OCI-LY3 (cell line): ENCODE measurements around the gene SIT1.

ENCODE experiments used
- H2AFZ ChIP-seq: fragments of 200-600, 300-600 bp; shearing (Covaris generic); 2 replicates; pipeline ENCODE4 v1.6.0; 2014; ENCODE audit warnings: antibody characterized with exemption, low read depth, low read length
- H3K27ac ChIP-seq: fragments of 200-600, 300-600 bp; sonication (generic); 2 replicates; pipeline ENCODE4 v1.5.1; 2014; ENCODE audit warnings: mild to moderate bottlenecking, low read length, moderate library complexity, mixed read lengths
- H3K27me3 ChIP-seq: fragments of 200-600, 300-600 bp; sonication (generic); 2 replicates; pipeline ENCODE4 v1.6.1; 2014; ENCODE audit warnings: low read depth, low read length, mixed read lengths
- H3K36me3 ChIP-seq: fragments of 200-600, 300-600 bp; sonication (generic); replicated peaks from 2 replicates; pipeline ENCODE3; 2014; ENCODE audit warnings: low read depth, low read length, mixed read lengths
- H3K4me1 ChIP-seq: fragments of 300-600, 200-600 bp; sonication (generic); 2 replicates; pipeline ENCODE4 v1.6.1; 2014; ENCODE audit warnings: low read length, mixed read lengths
- H3K4me2 ChIP-seq: fragments of 200-600, 300-600 bp; sonication (generic); 2 replicates; pipeline ENCODE4 v1.6.1; 2014; ENCODE audit warnings: low read length, mixed read lengths
- H3K4me3 ChIP-seq: fragments of 300-600, 200-600 bp; sonication (generic); 2 replicates; pipeline ENCODE4 v1.5.1; 2014; ENCODE audit warnings: antibody characterized with exemption, mild to moderate bottlenecking, low read length, moderate library complexity
- H3K79me2 ChIP-seq: fragments of 300-600, 200-600 bp; shearing (Covaris generic); 2 replicates; pipeline ENCODE4 v1.6.1; 2014; ENCODE audit warnings: mild to moderate bottlenecking, low read length, mixed read lengths
- H3K9ac ChIP-seq: fragments of 300-600, 200-600 bp; shearing (Covaris generic); 2 replicates; pipeline ENCODE4 v1.6.0; 2014; ENCODE audit warnings: mild to moderate bottlenecking, low read length, moderate library complexity
- H3K9me3 ChIP-seq: fragments of 200-600, 300-600 bp; shearing (Covaris generic); 2 replicates; pipeline ENCODE4 v1.6.1; 2014; ENCODE audit warnings: low read length, mixed read lengths; ENCODE audit not compliant: insufficient read depth
- H4K20me1 ChIP-seq: fragments of 200-600, 300-600 bp; sonication (generic); 2 replicates; pipeline ENCODE4 v1.6.1; 2016; ENCODE audit warnings: low read length, mixed read lengths; ENCODE audit not compliant: insufficient read depth
- CTCF ChIP-seq: fragments of 200-600, 300-600 bp; sonication (generic); IDR thresholded peaks from 2 replicates; pipeline ENCODE4 v1.5.1; 2014; ENCODE audit warnings: antibody characterized with exemption, low read length, low read depth
- EZH2phosphoT487 ChIP-seq: fragments of 200-600 bp; shearing (Covaris generic); IDR thresholded peaks from 2 replicates; pipeline ENCODE4 v1.6.1; 2018; ENCODE audit warnings: antibody characterized with exemption, mixed run types, low read depth

The SIT1 gene

GRCh38 chr9:35603506-35603985 lies 47.2 kb downstream of the SIT1 start:
- TF ChIP-seq EZH2phosphoT487: no peak
- TF ChIP-seq CTCF: no peak
- Histone ChIP-seq H3K9ac (peak overlapping the region; percentile 69), H3K27me3 (no peaks in the 10 kb centered on the region), H3K79me2 (peaks cover 5% of the 10 kb centered on the region; the same call in 1 of the 2 replicates), H3K27ac (peak overlapping the region; percentile 2; the same call in 1 of the 2 replicates), H4K20me1 (no peaks in the 10 kb centered on the region), H3K4me2 (peak overlapping the region; percentile 75), H3K4me3 (peak overlapping the region; percentile 77), H3K36me3 (no peaks in the 10 kb centered on the region), H3K4me1 (peaks cover 29% of the 10 kb centered on the region), H3K9me3 (no peaks in the 10 kb centered on the region), H2AFZ (peak overlapping the region; percentile 83)

DNA sequence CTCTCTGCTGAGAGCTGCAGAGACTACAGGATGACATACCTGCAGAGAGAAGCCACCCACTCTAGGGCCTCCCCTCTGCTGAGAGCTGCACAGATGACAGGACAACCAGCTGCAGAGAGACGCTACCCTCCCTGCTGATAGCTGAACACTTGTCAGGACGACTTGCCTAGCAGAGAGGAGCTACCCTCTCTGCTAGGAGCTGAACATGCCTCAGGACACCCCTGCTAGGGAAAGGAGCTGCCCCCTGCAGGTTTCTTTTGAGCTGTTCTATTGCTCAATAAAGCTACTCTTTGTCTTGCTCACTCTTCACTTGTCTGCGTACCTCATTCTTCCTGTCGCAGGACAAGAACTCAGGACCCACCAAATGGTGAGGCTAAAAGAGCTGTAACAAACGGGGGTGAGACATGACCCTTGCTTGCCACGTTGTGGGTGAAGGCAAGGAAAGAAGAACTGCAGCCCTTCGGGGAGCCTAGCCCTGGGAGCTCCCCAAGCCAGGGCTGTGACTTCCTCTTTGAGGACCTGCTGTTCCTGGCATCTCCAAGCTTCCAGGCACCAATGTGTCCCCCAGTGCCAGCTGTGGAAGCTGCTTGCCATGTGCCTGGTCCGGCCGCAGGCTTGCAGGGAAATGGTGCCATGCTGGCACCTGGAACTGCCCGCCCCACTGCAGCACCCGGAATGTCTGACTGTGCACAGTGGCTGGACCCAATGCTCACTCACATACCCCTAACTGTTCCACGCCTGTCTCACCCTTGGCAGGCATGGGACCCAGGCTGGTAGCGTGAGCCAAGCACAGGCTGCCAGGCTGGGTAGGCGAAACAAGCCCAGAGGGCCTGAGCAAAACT lies 50.7 kb downstream of the SIT1 start:
- H3K9ac ChIP-seq: no peak overlapping the region
- no peak overlapping the region for H3K27ac ChIP-seq
- H3K79me2 ChIP-seq: no peaks in the 10 kb centered on the region
- no peaks in the 10 kb centered on the region for H3K36me3 ChIP-seq
- no peak for TF ChIP-seq EZH2phosphoT487
- TF ChIP-seq CTCF: peak; percentile 38
- H4K20me1 ChIP-seq: no peaks in the 10 kb centered on the region
- H3K4me3 ChIP-seq: no peak overlapping the region
- H3K27me3 ChIP-seq: no peaks in the 10 kb centered on the region
- H3K9me3 ChIP-seq: no peaks in the 10 kb centered on the region
- peaks cover 23% of the 10 kb centered on the region for H3K4me1 ChIP-seq
- H3K4me2 ChIP-seq: no peak overlapping the region
- H2AFZ ChIP-seq: no peak overlapping the region
